B cell (primary cell): ENCODE data around the gene INSIG1.
A peak's percentile ranks its signal among the peaks of the same experiment; 100 is the strongest.

Source experiments
- CTCF ChIP-seq: fragments of 200-600 bp; IDR thresholded peaks from one replicate; pipeline ENCODE4 v1.8.0; 2022; ENCODE audit warnings: antibody characterized with exemption, mild to moderate bottlenecking
- EZH2 ChIP-seq: IDR thresholded peaks from 2 replicates; pipeline ENCODE4 v1.6.1; 2012; ENCODE audit warnings: borderline replicate concordance, low read depth, mild to moderate bottlenecking, moderate library complexity, low read length; ENCODE audit not compliant: insufficient read depth, poor library complexity, severe bottlenecking

- no peak for TF ChIP-seq EZH2
- TF ChIP-seq CTCF = peak; percentile 89
Measured at GRCh38 chr7:155344618-155345433, 47.1 kb downstream of the INSIG1 start.
